Measurements from ENCODE around the gene RPL18A.

DNA sequence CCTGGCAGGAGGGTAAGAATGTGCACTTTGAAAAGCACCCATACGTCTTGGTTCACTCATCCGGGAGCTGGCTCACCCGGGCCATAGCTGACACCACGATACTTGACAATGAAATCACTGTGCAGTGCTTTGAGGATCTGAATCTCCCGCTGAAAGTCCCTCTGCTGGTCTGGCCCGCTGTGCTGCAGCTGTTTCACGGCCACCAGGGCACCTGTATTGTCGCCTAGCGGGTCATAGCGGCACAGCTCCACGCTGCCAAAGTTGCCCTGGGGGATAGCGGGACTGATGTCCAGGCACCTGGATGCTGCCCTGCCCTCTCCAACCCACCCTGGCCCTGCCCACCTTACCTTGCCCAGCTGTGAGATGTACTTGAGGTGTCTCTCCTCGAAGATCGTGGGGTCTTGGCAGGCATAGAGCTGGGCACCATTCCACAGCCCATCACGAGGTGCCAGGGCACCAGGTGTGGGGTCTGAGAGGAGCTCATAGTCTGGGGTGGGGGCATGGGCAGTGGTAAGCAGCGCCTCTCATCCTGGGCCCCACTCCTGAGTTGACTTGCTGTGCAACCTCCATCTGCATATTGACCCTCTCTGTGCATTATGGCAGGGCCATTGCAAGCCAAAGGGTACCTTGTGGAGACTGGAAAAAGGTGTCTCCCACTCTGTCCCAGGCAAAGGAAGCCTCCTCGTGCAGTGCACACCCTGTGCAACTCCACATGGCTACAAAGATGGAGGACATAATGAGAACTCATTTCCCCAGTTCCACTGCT lies 27.1 kb upstream of the RPL18A start:
- TF ChIP-seq EZH2 (IDR thresholded peaks at IDR 0.05; ENCODE audit: insufficient read depth, poor library complexity, severe bottlenecking) (no peak), EZH2phosphoT487 (IDR thresholded peaks at IDR 0.05; ENCODE audit: insufficient read depth, low read depth) (no peak)

All from GM23248 (cell line).